Effector CD4-positive, alpha-beta T cell (primary cell): ENCODE data around the gene ZFAND3.

Source experiments
- DNase-seq: peaks from one replicate; pipeline ENCODE4 v3.0.0-alpha.2; 2020

Gene ZFAND3

GRCh38 chr6:37827603-37828265 lies 8.2 kb downstream of the ZFAND3 start:
- DNase-seq, result no peak

GRCh38 chr6:37830225-37830624 lies 10.7 kb downstream of the ZFAND3 start:
- no peak for DNase-seq

GRCh38 chr6:37831457-37831856 lies 11.9 kb downstream of the ZFAND3 start:
- DNase-seq, result no peak

- DNase-seq, result no peak
Observed at GRCh38 chr6:37835923-37836322, 16.4 kb downstream of the ZFAND3 start.

GRCh38 chr6:37838219-37838921 lies 18.8 kb downstream of the ZFAND3 start:
- DNase-seq, result no peak

- no peak for DNase-seq
Observed at GRCh38 chr6:37840143-37840939, 20.8 kb downstream of the ZFAND3 start.

GRCh38 chr6:37840940-37841300 lies 21.4 kb downstream of the ZFAND3 start:
- DNase-seq, result no peak

- DNase-seq, result no peak
Observed at GRCh38 chr6:37845026-37845911, 25.7 kb downstream of the ZFAND3 start.

- DNase-seq, result no peak
Observed at GRCh38 chr6:37845930-37846329, 26.4 kb downstream of the ZFAND3 start.

- no peak for DNase-seq
Observed at GRCh38 chr6:37847704-37848103, 28.2 kb downstream of the ZFAND3 start.

GRCh38 chr6:37848371-37848770 lies 28.8 kb downstream of the ZFAND3 start:
- DNase-seq, result no peak

GRCh38 chr6:37850260-37850659 lies 30.7 kb downstream of the ZFAND3 start:
- DNase-seq, result no peak

- DNase-seq, result no peak
Observed at GRCh38 chr6:37850728-37851285, 31.3 kb downstream of the ZFAND3 start.

- DNase-seq, result no peak
Observed at GRCh38 chr6:37851997-37852524, 32.5 kb downstream of the ZFAND3 start.

GRCh38 chr6:37856285-37856684 lies 36.8 kb downstream of the ZFAND3 start:
- DNase-seq, result no peak

- DNase-seq, result no peak
Observed at GRCh38 chr6:37858363-37858762, 38.8 kb downstream of the ZFAND3 start.

- peak; percentile 8 for DNase-seq
Observed at GRCh38 chr6:37860226-37860839, 40.8 kb downstream of the ZFAND3 start.

- no peak for DNase-seq
Observed at GRCh38 chr6:37861452-37861851, 41.9 kb downstream of the ZFAND3 start.

- no peak for DNase-seq
Observed at GRCh38 chr6:37862430-37862829, 42.9 kb downstream of the ZFAND3 start.

- DNase-seq, result no peak
Observed at GRCh38 chr6:37862992-37863391, 43.5 kb downstream of the ZFAND3 start.

- DNase-seq, result no peak
Observed at GRCh38 chr6:37864250-37864649, 44.7 kb downstream of the ZFAND3 start.

- DNase-seq, result no peak
Observed at GRCh38 chr6:37865504-37865903, 46.0 kb downstream of the ZFAND3 start.
